Head of caudate nucleus (tissue), 42 donors: ENCODE data around the gene MAP7D1.

ENCODE experiments used
- DNase-seq, 42 donors: peaks; one replicate each; pipeline versions ENCODE4 v3.0.0 to v3.0.0-alpha.2; 2020 to 2021; ENCODE audit warnings: mixed read lengths in 7 of 42
- intact Hi-C: fragments of 100-400 bp; cut with DNase I; formaldehyde crosslinking; loops from one replicate; pipeline ENCODE4 v1.15.0; 2022

MAP7D1 gene

GRCh38 chr1:36126005-36126716 lies 29.8 kb upstream of the MAP7D1 start:
- no peak for DNase-seq
- intact Hi-C loops = no loop called here

- DNase-seq = no peak
- intact Hi-C loops = no loop called here
These were observed 29.0 kb upstream of the MAP7D1 start for GRCh38 chr1:36126797-36127500.

GRCh38 chr1:36128126-36128904 lies 27.6 kb upstream of the MAP7D1 start:
- intact Hi-C loops = no loop called here
- no peak for DNase-seq

GRCh38 chr1:36128905-36129206 lies 27.1 kb upstream of the MAP7D1 start:
- intact Hi-C loops = no loop called here
- DNase-seq = no peak

- no peak for DNase-seq
- intact Hi-C loops = loop anchor here (5.0 kb wide), 1 partner anchor 35 kb away; no protein-coding TSS in a partner anchor
These were observed 23.9 kb upstream of the MAP7D1 start for GRCh38 chr1:36132029-36132428.

- no peak for DNase-seq
- intact Hi-C loops = loop anchor here (5.0 kb wide), 1 partner anchor 36 kb away; no protein-coding TSS in a partner anchor
These were observed 22.5 kb upstream of the MAP7D1 start for GRCh38 chr1:36133484-36133883.

- intact Hi-C loops = loop anchor here (5.0 kb wide), 1 partner anchor 37 kb away; no protein-coding TSS in a partner anchor
- DNase-seq = no peak
These were observed 21.9 kb upstream of the MAP7D1 start for GRCh38 chr1:36134031-36134430.

- DNase-seq = peak in 37 of 42 donors; percentile 31 to 88 (median 64)
- intact Hi-C loops = loop anchor here (5.0 kb wide), 1 partner anchor 37 kb away; no protein-coding TSS in a partner anchor
These were observed 21.2 kb upstream of the MAP7D1 start for GRCh38 chr1:36134505-36135329.

- DNase-seq = no peak
- intact Hi-C loops = no loop called here
These were observed 20.7 kb upstream of the MAP7D1 start for GRCh38 chr1:36135330-36135667.

GRCh38 chr1:36135796-36136195 lies 20.2 kb upstream of the MAP7D1 start:
- intact Hi-C loops = no loop called here

GRCh38 chr1:36136535-36136934 lies 19.4 kb upstream of the MAP7D1 start:
- intact Hi-C loops = no loop called here
- DNase-seq = no peak

More at GRCh38 chr1:36135796-36136195, 20.2 kb upstream of the MAP7D1 start:
- DNase-seq = no peak

- intact Hi-C loops = no loop called here
- DNase-seq = no peak
These were observed 18.7 kb upstream of the MAP7D1 start for GRCh38 chr1:36137226-36137625.

GRCh38 chr1:36137776-36138175 lies 18.2 kb upstream of the MAP7D1 start:
- intact Hi-C loops = no loop called here
- no peak for DNase-seq

- DNase-seq = no peak
- intact Hi-C loops = no loop called here
These were observed 16.4 kb upstream of the MAP7D1 start for GRCh38 chr1:36139521-36139920.

- no peak for DNase-seq
- intact Hi-C loops = no loop called here
These were observed 13.8 kb upstream of the MAP7D1 start for GRCh38 chr1:36142121-36142520.

- DNase-seq = no peak
- intact Hi-C loops = no loop called here
These were observed 12.5 kb upstream of the MAP7D1 start for GRCh38 chr1:36143424-36143823.

GRCh38 chr1:36144413-36144812 lies 11.5 kb upstream of the MAP7D1 start:
- intact Hi-C loops = no loop called here
- DNase-seq = no peak

- intact Hi-C loops = loop anchor here (2.0 kb wide), 2 partner anchors 74 to 138 kb away; no protein-coding TSS in a partner anchor
- no peak for DNase-seq
These were observed 7.1 kb upstream of the MAP7D1 start for GRCh38 chr1:36148821-36149236.
